CD4-positive, alpha-beta T cell treated with Interleukin-15 for 4 hours (primary cell): ENCODE measurements around the gene DNAJC15.
"Not testable (repeated sequence)": the region's sequence is repeated elsewhere in the genome, so short reads cannot be mapped to it uniquely, and the experiment has no call there.

ENCODE experiments used
- DNase-seq: peaks from one replicate; pipeline ENCODE4 v3.0.0-alpha.2; 2020; ENCODE audit warnings: low spot score

DNAJC15 gene

GRCh38 chr13:43045302-43045773, 22.0 kb downstream of the DNAJC15 start:
- peak; percentile 19 for DNase-seq

DNA sequence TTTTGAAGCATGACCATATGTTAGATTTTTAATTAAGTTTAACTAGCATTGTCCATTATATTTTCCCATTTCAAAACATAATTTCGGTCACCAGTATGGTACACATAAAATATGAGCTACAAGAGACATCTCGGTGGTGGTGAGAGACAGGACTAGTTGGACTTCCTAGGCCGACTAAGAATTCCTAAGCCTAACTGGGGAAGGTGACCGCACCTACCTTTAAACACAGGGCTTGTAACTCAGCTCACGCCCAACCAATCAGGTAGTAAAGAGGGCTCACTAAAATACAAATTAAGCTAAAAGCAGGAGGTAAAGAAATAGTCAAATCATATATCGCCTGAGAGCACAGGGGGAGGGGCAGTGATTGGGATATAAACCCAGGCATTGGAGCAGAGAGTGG, 22.9 kb downstream of the DNAJC15 start:
- DNase-seq: no peak

- DNase-seq: peak; percentile 28
These were observed 31.7 kb downstream of the DNAJC15 start for GRCh38 chr13:43054803-43055802.

GRCh38 chr13:43057653-43058317, 34.4 kb downstream of the DNAJC15 start:
- peak; percentile 36 for DNase-seq

DNA sequence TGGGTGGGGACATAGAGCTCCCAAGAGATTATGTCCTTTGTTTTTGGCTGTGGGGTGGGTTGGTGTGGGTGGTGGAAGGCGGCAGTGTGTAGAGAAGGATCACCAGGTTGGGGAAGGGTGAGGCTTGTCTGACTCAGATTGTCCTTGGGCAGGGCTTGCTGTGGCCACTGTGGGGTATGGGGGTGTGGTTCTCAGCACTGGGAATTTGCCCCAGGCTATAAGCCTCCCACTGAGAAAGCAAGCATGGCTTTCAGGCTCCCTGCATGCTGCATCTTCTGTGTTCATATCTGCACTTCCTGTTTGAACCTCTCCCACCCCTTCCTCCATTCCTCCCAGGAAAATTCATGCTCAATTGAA, 34.9 kb downstream of the DNAJC15 start:
- no peak for DNase-seq

GRCh38 chr13:43058831-43059230, 35.4 kb downstream of the DNAJC15 start:
- no peak for DNase-seq

- DNase-seq: not testable (repeated sequence)
These were observed 36.4 kb downstream of the DNAJC15 start for GRCh38 chr13:43059779-43060178.

DNA sequence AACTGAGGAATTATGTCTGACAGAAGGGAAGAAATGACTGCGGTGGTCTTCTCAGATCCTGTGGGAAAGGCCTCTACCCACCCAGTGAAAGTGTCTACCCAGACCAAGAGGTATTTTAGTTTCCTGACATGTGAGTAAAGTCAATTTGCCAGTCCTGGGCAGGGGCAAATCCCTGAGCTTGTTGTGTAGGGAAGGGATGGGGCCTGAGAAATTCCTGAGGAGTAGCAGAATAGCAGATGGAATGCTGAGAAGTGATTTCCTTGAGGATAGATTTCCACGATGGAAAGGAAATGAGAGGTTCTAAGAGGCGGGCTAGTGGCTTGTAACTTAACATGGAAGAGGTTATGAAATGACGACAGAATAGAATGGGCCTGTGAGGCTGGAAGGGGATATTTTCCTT, 37.4 kb downstream of the DNAJC15 start:
- DNase-seq: not testable (repeated sequence)

- DNase-seq: no peak
These were observed 38.3 kb downstream of the DNAJC15 start for GRCh38 chr13:43061496-43062280.

DNA sequence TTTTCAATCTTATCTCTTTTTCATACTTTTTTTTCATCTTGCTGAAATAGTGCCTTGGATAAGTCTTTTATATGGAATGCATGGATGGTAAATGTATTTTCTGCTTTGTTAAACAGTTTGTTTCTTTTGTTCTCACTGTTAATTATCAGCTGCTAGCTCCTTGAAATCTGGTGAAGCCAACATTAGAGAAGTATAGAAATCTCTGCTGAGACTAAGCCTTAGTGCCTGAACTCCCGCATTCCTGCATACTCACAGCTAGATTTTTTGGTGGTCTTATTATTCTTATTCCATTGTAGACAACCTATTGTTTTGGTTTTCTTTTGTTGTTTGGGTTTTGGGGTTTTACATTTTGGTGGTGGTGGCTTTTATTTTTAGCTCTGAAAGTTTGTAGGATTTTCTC, 48.4 kb downstream of the DNAJC15 start:
- DNase-seq: no peak

DNA sequence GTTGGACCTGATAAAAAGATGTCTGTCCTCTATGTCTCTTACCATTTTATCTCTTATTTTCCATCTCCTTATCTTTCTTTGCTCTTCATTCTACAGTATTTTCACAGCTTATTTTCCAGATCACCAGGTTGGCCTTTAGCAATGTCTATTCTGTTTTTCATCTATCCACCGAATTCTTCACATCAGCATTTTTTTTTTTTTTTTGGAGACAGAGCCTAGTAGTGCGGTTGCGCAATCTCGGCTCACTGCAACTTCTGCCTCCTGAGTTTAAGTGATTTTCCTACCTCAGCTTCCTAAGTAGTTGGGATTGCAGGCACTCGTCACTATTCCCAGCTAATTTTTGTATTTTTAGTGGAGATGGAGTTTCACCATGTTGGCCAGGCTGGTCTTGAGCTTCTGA, 49.0 kb downstream of the DNAJC15 start:
- DNase-seq: no peak

GRCh38 chr13:43074824-43075510, 51.6 kb downstream of the DNAJC15 start:
- no peak for DNase-seq

DNA sequence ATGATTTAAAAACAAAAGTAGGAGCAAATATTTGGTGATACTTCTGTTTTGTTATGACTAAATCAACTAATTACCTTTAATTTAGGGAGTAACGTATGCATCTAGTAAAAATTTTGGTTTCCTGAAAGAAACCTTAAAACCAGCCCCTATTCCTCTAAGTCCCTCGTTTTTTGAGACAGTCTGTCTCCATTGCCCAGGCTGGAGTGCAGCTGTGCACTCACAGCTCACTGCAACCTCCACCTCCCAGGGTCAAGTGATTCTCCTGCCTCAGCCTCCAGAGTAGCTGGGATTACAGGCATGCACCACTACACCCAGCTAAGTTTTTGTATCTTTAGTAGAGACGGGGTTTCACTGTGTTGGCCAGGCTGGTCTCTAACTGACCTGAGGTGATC, 52.1 kb downstream of the DNAJC15 start:
- DNase-seq: not testable (repeated sequence)

DNA sequence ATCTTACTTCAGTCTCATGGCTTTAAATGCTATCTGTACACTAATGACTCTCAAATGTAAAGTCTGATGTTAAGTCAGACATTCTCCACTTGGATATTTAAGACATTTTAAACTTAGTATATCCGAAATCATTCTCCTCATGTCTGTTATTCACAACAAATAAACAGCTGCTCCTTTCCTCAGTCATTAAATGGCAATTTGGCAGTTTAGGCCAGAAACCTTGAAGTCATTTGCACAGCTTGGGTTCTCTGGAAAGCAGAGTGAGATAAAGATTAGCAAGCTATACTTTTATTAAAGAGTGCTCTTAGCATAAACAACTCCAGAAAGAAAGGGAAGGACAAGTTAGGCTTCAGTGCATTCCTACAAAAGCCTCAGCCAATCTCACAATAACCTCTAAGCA, 53.7 kb downstream of the DNAJC15 start:
- DNase-seq: no peak

GRCh38 chr13:43077461-43077860, 54.1 kb downstream of the DNAJC15 start:
- no peak for DNase-seq

DNA sequence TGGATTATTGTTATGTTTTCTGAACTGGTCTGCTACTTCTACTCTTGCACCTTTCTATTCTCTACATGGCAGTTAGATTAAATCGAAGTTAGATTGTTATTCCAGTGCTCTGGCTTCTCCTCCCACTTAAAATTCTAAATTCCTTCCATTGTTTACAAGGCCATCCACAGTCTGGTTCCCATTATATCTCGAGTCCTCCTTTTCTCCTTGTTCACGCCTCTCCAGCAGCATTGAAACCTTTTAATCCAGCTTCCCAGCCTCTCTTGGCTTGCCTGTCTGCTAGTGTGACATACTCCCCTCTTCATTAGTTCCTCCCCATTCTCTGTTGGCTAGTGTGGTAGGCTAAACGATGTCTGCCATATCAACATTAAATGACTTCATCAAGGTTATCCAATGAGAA, 54.5 kb downstream of the DNAJC15 start:
- DNase-seq: no peak

DNA sequence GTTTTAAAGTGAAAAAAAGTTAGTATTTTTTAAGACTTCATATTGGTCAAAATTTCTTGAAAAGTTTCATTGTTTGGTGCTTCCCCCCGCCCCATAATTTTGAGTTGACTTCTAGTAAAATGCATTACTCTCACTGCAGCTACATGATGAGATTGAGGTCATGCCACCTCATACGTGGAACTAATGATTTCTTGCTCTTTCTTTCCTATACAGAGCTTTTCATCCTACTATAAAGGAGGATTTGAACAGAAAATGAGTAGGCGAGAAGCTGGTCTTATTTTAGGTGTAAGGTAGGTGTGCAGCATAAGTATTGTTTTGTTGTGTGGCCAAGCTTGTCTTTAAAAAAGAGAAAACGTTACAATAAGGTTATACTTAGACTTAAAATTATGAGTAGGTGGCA, 55.0 kb downstream of the DNAJC15 start:
- no peak for DNase-seq

DNA sequence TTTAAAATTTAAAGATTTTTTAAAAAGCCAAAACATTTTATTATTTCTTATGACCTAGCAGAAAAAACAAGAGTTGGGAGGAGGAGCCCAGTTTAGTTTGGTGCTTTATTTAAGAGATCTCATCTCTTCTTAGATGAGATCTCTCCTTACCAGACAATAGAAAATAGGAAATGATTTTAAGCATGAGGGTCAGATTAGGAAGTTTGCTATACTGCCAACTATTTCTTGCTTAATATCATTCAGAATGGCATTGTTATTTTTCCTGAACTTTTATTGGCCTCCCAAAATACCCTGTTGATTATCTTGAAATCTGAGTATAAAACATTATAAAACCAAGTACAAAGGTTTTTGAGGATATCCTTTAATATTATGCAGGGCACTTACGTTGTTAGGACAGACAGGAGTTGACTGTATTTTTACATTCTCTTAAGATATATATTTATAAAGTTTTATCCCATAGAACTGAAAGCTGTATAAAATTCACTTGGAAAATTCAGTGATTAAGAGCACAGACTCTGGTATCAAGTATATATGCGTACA, 56.1 kb downstream of the DNAJC15 start:
- DNase-seq: no peak

DNA sequence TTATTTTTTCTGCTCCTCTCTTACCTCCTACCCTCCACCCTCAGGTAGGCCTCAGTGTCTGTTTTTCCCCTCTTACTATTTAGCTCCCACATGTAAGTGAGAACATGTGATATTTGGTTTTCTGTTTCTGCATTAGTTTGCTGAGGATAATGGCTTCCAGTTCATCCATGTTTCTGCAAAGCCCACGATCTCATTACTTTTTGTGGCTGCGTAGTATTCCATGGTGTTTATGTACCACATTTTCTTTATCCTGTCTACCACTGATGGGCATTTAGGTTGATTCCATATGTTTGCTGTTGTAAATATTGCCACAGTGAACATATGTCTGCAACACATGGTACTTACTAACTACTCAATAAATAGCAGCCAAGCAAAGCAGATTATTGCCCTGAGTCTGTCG, 56.8 kb downstream of the DNAJC15 start:
- DNase-seq: no peak

DNA sequence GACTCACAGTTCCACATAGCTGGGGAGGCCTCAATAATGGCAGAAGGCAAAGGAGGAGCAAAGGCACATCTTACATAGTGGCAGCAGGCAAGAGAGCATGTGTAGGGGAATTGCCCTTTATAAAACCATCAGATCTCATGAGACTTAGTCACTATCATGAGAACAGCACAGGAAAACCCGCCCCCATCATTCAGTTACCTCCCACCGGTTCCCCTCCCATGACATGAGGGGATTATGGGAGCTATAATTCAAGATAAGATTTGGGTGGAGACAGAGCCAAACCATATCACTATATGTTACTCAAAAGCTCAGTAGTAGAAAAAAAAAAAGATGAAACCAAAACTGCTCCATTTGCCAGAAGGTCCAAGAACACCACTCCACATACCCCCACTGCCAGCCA, 58.5 kb downstream of the DNAJC15 start:
- no peak for DNase-seq

- DNase-seq: no peak
These were observed 60.4 kb downstream of the DNAJC15 start for GRCh38 chr13:43083750-43084149.

DNA sequence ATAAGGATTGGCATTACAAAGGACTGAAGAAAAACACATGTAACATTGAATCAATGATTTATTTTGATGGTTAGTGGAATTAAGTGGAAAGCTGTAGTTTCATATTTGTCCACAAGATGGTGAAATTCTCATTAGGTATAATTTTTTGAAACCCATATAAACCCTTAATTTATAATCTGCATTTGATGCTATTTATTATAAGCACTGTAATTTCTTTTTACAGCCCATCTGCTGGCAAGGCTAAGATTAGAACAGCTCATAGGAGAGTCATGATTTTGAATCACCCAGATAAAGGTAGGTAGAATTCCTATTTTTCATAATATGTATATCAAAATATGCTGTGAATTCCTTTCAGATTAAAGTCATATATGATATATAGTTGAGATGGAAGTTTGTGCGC, 62.2 kb downstream of the DNAJC15 start:
- DNase-seq: peak; percentile 33
